Brain microvascular endothelial cell (primary cell): ENCODE data around the gene ELF5.

ENCODE experiments used
- DNase-seq: peaks from one replicate; pipeline ENCODE4 v3.0.0-alpha.2; 2020
- H3K27ac ChIP-seq: fragments of 250-450 bp; sonication (Bioruptor Pico); 2 replicates; pipeline ENCODE4 v1.5.1; 2020; ENCODE audit warnings: mild to moderate bottlenecking, moderate library complexity
- H3K27me3 ChIP-seq: fragments of 250-450 bp; sonication (Bioruptor Pico); replicated peaks from 2 replicates; pipeline ENCODE4 v1.5.1; 2020; ENCODE audit warnings: mild to moderate bottlenecking
- H3K36me3 ChIP-seq: fragments of 250-450 bp; sonication (Bioruptor Pico); replicated peaks from 2 replicates; pipeline ENCODE4 v1.5.1; 2020; ENCODE audit warnings: mild to moderate bottlenecking
- H3K4me3 ChIP-seq: 2 replicates; pipeline ENCODE4 v1.5.1; 2011; ENCODE audit warnings: low read depth, mild to moderate bottlenecking, control low read depth, low read length, moderate library complexity
- in situ Hi-C: cut with HindIII; loops from 2 replicates; pipeline ENCODE4 v1.10.0; 2017; ENCODE audit warnings: low sequenced_read_pairs, low pct_ligation_motif_present
- TF ChIP-seq, protein P1 (sequence below): IDR thresholded peaks from 2 replicates; pipeline ENCODE4 v1.5.1; 2011; ENCODE audit warnings: low read depth, mild to moderate bottlenecking, moderate library complexity, low read length, control low read depth, inconsistent platforms; ENCODE audit errors: missing control alignments

ELF5 gene

DNA sequence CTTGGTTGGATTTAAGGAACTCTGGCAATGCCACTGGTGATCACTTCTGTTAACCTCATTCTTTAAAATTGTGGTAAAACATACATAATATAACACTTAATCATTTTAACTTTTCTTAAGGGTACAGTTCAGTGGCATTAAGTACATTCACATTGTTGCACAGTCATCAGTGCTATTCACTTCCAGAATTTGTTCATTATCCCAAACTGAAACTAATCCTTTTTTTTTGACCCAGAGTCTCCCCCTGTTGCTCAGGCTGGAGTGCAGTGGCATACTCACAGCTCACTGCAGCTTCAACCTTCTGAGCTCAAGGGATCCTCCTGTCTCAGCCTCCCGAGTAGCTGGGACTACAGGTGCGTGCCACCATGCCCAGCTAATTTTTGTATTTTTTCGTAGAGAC lies 10.6 kb downstream of the ELF5 start:
- in situ Hi-C loops, result no loop called here

GRCh38 chr11:34501949-34502348 lies 11.6 kb downstream of the ELF5 start:
- DNase-seq, result no peak
- in situ Hi-C loops, result no loop called here
- TF ChIP-seq, protein P1, sequence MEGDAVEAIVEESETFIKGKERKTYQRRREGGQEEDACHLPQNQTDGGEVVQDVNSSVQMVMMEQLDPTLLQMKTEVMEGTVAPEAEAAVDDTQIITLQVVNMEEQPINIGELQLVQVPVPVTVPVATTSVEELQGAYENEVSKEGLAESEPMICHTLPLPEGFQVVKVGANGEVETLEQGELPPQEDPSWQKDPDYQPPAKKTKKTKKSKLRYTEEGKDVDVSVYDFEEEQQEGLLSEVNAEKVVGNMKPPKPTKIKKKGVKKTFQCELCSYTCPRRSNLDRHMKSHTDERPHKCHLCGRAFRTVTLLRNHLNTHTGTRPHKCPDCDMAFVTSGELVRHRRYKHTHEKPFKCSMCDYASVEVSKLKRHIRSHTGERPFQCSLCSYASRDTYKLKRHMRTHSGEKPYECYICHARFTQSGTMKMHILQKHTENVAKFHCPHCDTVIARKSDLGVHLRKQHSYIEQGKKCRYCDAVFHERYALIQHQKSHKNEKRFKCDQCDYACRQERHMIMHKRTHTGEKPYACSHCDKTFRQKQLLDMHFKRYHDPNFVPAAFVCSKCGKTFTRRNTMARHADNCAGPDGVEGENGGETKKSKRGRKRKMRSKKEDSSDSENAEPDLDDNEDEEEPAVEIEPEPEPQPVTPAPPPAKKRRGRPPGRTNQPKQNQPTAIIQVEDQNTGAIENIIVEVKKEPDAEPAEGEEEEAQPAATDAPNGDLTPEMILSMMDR, result no peak
- Histone ChIP-seq H3K36me3 (no peaks in the 10 kb centered on the region), H3K27ac (no peak overlapping the region), H3K27me3 (peaks cover 3% of the 10 kb centered on the region), H3K4me3 (no peak overlapping the region)

More for the DNA sequence above, 10.6 kb downstream of the ELF5 start:
- no peak overlapping the region for H3K4me3 ChIP-seq
- no peak overlapping the region for H3K27ac ChIP-seq
- DNase-seq, result no peak
- TF ChIP-seq, protein P1, result peak; percentile 27
- peaks cover 3% of the 10 kb centered on the region for H3K27me3 ChIP-seq
- no peaks in the 10 kb centered on the region for H3K36me3 ChIP-seq

GRCh38 chr11:34501500-34501899 lies 12.1 kb downstream of the ELF5 start:
- TF ChIP-seq, protein P1, result no peak
- DNase-seq, result peak; percentile 64

GRCh38 chr11:34499719-34500500 lies 13.7 kb downstream of the ELF5 start:
- no peak for DNase-seq
- no peaks in the 10 kb centered on the region for H3K36me3 ChIP-seq
- H3K27me3 ChIP-seq, result peaks cover 5% of the 10 kb centered on the region
- H3K4me3 ChIP-seq, result no peak overlapping the region
- TF ChIP-seq, protein P1, result no peak
- in situ Hi-C loops, result loop anchor here (25.0 kb wide), 1 partner anchor 338 kb away; no protein-coding TSS in a partner anchor
- H3K27ac ChIP-seq, result no peak overlapping the region

More at GRCh38 chr11:34501500-34501899, 12.1 kb downstream of the ELF5 start:
- in situ Hi-C loops, result no loop called here
- Histone ChIP-seq H3K27me3 (peaks cover 3% of the 10 kb centered on the region), H3K36me3 (no peaks in the 10 kb centered on the region), H3K4me3 (no peak overlapping the region), H3K27ac (no peak overlapping the region)

DNA sequence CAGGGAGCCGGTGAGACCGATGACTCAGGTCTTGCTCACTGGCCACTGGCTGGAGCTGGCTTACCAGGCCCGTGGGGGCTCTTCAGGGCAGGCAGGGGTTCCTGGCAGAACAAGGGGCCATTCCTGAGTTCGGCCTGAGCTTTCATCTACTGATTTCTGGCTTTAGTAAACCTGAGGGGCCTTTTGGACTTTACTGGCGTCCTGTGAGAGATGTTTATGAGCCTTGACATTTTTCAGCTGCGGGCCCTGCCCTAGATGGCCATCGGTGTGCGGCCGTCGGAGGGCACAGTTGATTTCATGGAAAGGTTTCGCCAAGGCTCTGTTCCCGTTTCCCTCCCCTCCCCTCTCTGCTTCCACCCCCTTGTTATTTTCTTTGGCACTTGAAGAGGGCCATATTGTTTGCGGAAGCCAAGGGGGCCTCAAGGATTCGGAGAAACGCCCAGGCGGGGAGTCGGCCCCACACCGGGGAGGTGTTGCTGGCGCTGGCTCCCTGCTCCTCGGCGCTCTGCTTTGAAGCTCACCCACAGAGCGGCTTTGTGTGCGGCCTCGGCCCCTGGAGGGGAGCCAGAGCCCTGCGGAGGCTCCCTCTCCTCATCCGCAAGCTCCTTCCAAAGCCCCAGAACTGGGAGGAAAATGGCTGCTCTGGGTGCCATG lies 17.7 kb downstream of the ELF5 start:
- Histone ChIP-seq H3K27me3 (peaks cover 6% of the 10 kb centered on the region), H3K36me3 (no peaks in the 10 kb centered on the region), H3K4me3 (no peak overlapping the region), H3K27ac (no peak overlapping the region)
- no peak for DNase-seq
- in situ Hi-C loops, result loop anchor here (25.0 kb wide), 1 partner anchor 334 kb away; no protein-coding TSS in a partner anchor
- TF ChIP-seq, protein P1, result no peak
